Skeletal muscle satellite cell (primary cell): Measurements from ENCODE around the gene PLBD2.

Experiments used
- H3K27me3 ChIP-seq: 2 replicates; pipeline ENCODE4 v1.7.0; 2013; ENCODE audit warnings: low read length; ENCODE audit not compliant: control insufficient read depth, insufficient read depth
- H3K36me3 ChIP-seq: 2 replicates; pipeline ENCODE4 v1.7.0; 2013; ENCODE audit warnings: mild to moderate bottlenecking, control low read depth, low read length; ENCODE audit not compliant: insufficient read depth
- H3K4me1 ChIP-seq: 2 replicates; pipeline ENCODE4 v1.7.0; 2013; ENCODE audit warnings: low read length; ENCODE audit not compliant: control insufficient read depth, insufficient read depth
- H3K4me2 ChIP-seq: 2 replicates; pipeline ENCODE4 v1.7.0; 2013; ENCODE audit warnings: mild to moderate bottlenecking, low read length
- H3K4me3 ChIP-seq: 2 replicates; pipeline ENCODE4 v1.7.0; 2013; ENCODE audit warnings: low read length
- H3K9ac ChIP-seq: 2 replicates; pipeline ENCODE4 v1.7.0; 2013; ENCODE audit warnings: mild to moderate bottlenecking, low read depth, low read length, moderate library complexity
- H3K9me3 ChIP-seq: replicated peaks from 2 replicates; pipeline ENCODE4 v1.7.0; 2013; ENCODE audit warnings: mild to moderate bottlenecking, control low read depth, low read length

The PLBD2 gene

DNA sequence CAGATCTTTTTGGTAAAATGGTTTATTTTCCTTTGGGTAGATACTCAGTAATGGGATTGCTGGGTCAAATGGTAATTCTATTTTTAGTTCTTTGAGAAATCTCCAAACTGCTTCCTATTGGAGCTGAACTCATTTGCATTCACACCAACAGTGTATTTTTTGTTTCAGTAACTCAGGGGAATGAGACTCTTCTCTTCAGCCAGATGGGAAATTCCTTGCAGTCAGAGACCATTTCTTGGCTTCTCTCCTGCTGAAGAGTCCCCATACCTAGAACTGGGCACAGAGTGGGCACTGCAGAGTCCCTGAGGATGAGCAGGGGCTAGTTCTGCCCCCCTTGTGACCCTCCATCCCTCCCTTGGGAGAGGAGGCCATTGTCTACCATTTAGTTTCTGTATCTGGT is 74.6 kb downstream of the PLBD2 start:
- no peak overlapping the region for H3K4me3 ChIP-seq
- no peaks in the 10 kb centered on the region for H3K4me1 ChIP-seq
- peaks cover 8% of the 10 kb centered on the region for H3K27me3 ChIP-seq
- H3K9me3 ChIP-seq: no peaks in the 10 kb centered on the region
- no peak overlapping the region for H3K4me2 ChIP-seq
- H3K9ac ChIP-seq: no peak overlapping the region
- H3K36me3 ChIP-seq: no peaks in the 10 kb centered on the region

GRCh38 chr12:113435367-113435766 is 77.0 kb downstream of the PLBD2 start:
- Histone ChIP-seq H3K9ac (no peak overlapping the region), H3K4me1 (no peaks in the 10 kb centered on the region), H3K9me3 (no peaks in the 10 kb centered on the region), H3K36me3 (no peaks in the 10 kb centered on the region), H3K27me3 (peaks cover 20% of the 10 kb centered on the region), H3K4me2 (no peak overlapping the region), H3K4me3 (no peak overlapping the region)

DNA sequence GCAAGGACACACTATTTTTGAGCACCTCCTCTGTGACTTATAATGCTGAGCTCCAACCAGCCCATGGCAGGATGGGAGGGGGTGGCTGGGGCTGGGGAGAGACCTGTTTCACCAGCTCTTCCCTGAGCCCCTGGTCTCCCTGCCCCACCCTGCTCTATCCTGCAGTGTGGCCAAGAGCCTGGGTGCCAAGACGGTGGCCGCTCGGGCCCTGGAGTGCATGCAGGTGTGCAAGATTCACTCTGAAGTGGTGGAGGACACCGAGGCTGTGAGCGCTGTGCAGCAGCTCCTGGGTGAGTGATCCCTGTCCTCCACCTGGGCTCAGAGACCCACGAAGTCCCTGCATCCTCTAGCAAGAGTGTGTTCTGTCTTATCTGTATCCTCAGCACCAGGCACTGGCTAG is 78.2 kb downstream of the PLBD2 start:
- H3K9me3 ChIP-seq: no peaks in the 10 kb centered on the region
- H3K4me2 ChIP-seq: no peak overlapping the region
- no peaks in the 10 kb centered on the region for H3K36me3 ChIP-seq
- no peak overlapping the region for H3K4me3 ChIP-seq
- H3K9ac ChIP-seq: no peak overlapping the region
- peaks cover 32% of the 10 kb centered on the region for H3K27me3 ChIP-seq
- H3K4me1 ChIP-seq: no peaks in the 10 kb centered on the region

DNA sequence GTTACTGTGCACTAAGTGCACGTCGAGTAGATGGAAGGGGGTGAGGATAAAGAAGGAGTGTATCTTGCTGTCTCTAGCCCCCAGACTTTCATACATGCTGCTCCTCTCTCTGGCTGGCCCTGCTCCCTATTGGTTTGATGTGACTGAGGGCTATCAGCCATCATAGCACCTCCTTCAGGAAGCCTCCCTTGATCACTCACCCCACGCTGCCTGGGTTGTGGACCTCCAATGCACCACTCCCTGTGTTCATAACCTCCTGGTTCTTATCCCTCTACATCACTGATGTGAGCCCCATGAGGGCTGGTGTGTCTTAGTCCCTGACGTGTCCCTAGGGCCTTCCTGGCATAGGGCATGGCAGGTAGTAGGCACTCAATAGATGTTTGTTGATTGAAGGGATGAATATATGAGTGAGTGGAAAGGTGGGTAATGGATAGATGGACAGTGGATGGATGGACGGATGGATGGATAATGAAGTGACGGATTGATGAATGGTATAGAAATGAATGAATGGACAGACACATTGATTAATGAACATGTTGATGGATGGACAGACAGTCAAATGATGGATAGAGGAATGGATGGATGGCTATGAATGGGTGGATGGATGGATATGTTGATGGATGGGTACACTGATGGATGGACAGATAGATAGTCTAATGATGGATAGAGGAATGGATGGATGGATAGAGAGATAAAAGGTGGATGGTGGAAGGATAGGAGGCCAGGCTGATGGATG is 78.8 kb downstream of the PLBD2 start:
- no peak overlapping the region for H3K4me2 ChIP-seq
- no peak overlapping the region for H3K9ac ChIP-seq
- H3K4me3 ChIP-seq: no peak overlapping the region
- H3K4me1 ChIP-seq: no peaks in the 10 kb centered on the region
- H3K27me3 ChIP-seq: peaks cover 38% of the 10 kb centered on the region
- no peaks in the 10 kb centered on the region for H3K36me3 ChIP-seq
- H3K9me3 ChIP-seq: no peaks in the 10 kb centered on the region

GRCh38 chr12:113437729-113438100 is 79.3 kb downstream of the PLBD2 start:
- H3K4me1 ChIP-seq: no peaks in the 10 kb centered on the region
- H3K4me3 ChIP-seq: no peak overlapping the region
- H3K27me3 ChIP-seq: peaks cover 43% of the 10 kb centered on the region

DNA sequence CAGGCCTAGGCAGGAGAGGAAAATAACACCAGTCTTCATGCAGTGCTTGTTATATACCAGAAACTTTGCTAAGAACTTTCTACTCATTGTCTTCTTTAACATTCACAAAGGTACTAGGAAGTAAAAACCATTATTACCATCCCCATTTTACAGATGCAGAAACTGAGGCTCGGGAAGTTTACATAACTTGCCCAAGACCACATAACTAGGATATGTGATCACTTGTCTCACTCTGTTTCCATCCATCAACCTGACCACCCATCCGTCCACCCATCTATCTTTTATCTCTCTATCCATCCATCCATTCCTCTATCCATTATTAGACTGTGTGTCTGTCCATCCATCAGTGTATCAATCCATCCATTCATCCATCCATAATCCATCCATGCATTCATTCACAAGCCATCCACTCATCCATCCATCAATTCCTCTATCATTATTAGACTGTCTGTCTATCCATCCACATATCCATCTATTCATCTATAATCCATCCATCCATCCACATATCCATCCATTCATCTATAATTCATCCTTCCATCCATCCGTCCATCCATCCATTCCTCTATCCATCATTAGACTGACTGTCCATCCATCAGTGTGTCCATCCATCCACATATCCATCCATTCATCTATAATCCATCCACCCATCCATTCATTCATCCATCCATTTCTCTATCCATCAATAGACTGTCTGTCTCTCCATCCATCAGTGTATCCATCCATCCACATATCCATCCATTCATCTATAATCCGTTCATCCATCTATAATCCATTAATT is 80.3 kb downstream of the PLBD2 start:
- Histone ChIP-seq H3K4me2 (no peak overlapping the region), H3K4me1 (no peaks in the 10 kb centered on the region), H3K4me3 (no peak overlapping the region), H3K9me3 (no peaks in the 10 kb centered on the region), H3K36me3 (no peaks in the 10 kb centered on the region), H3K9ac (no peak overlapping the region), H3K27me3 (peaks cover 52% of the 10 kb centered on the region)

More at GRCh38 chr12:113437729-113438100, 79.3 kb downstream of the PLBD2 start:
- Histone ChIP-seq H3K9me3 (no peaks in the 10 kb centered on the region), H3K4me2 (no peak overlapping the region), H3K9ac (no peak overlapping the region), H3K36me3 (no peaks in the 10 kb centered on the region)

DNA sequence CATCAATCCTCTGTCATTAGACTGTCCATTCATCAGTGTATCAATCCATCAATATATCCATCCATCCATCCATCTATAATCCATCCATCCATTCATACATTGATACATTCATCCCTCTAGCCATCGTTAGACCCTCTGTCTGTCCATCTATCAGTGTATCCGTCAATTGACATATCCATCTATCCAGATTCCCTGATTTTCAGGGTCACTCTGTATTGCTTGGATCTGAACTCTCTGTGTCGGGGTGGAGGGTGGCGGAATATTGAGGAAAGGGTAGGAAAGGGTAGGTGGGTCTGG is 80.9 kb downstream of the PLBD2 start:
- Histone ChIP-seq H3K4me1 (no peaks in the 10 kb centered on the region), H3K9ac (no peak overlapping the region), H3K4me2 (no peak overlapping the region), H3K27me3 (peaks cover 55% of the 10 kb centered on the region), H3K4me3 (no peak overlapping the region), H3K36me3 (no peaks in the 10 kb centered on the region), H3K9me3 (no peaks in the 10 kb centered on the region)

- no peaks in the 10 kb centered on the region for H3K36me3 ChIP-seq
- H3K9me3 ChIP-seq: no peaks in the 10 kb centered on the region
- H3K9ac ChIP-seq: no peak overlapping the region
- H3K4me2 ChIP-seq: no peak overlapping the region
- H3K4me1 ChIP-seq: no peaks in the 10 kb centered on the region
- no peak overlapping the region for H3K4me3 ChIP-seq
- peaks cover 57% of the 10 kb centered on the region for H3K27me3 ChIP-seq
Measured at GRCh38 chr12:113439606-113440030, 81.2 kb downstream of the PLBD2 start.

DNA sequence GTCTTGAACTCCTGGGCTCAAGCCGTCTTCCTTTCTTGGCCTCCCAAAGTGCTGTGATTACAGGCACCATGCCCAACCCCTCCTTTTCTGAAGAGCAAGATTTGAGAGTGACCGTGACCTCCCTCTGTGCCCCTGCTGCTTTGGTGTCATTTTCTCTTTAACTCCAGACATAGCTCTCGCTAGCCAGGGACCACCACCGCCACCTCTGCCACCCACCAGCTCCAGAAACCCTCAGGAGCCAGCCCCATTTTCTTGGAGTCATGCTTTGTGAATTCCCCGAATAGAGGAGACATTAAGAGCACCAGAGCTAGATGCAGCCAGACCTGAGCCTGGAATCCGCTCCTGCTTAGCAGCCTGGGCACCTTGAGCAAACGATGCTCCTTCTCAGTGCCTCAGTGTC is 81.9 kb downstream of the PLBD2 start:
- Histone ChIP-seq H3K36me3 (no peaks in the 10 kb centered on the region), H3K9me3 (no peaks in the 10 kb centered on the region), H3K4me3 (no peak overlapping the region), H3K27me3 (peaks cover 61% of the 10 kb centered on the region), H3K4me1 (no peaks in the 10 kb centered on the region), H3K4me2 (no peak overlapping the region), H3K9ac (no peak overlapping the region)
